HCT116 (cell line): Measurements from ENCODE around the gene PADI3. TPM values are rescaled to one million over a fixed set of nuclear protein-coding genes. Genes with fewer than 3 reads are reported as not detected.

Experiments
- ATAC-seq: fragments of 200-7000 bp; cut with Tn5 transposase; 2 replicates; pipeline ENCODE4 v1.9.1; 2020; ENCODE audit warnings: mild to moderate bottlenecking, moderate library complexity
- Bru-seq: library from RNA; stranded (reverse); fragments of 400-500 nt; gene quantifications from one replicate; lab custom pipeline; 2021; lab: Mats Ljungman, UMichigan
- BruChase-seq, 2 experiments: library from RNA; stranded (reverse); fragments of 400-500 nt; gene quantifications; one replicate each; lab custom pipeline; 2021; lab: Mats Ljungman, UMichigan
- BruUV-seq: library from RNA; stranded (reverse); fragments of 400-500 nt; replicated peaks from 2 replicates; lab custom pipeline; 2021; lab: Mats Ljungman, UMichigan
- CTCF ChIA-PET: fragments of 300-600 bp; sonication (Branson Sonifier 250); formaldehyde crosslinking; loops from one replicate; lab custom pipeline; 2021; ENCODE audit warnings: antibody characterized with exemption; lab: Charles Lee
- POLR2A ChIA-PET: fragments of 300-600, 350-600 bp; sonication (Branson Sonifier 250); formaldehyde crosslinking; loops from one replicate; lab custom pipeline; 2021; ENCODE audit warnings: antibody characterized with exemption; lab: Charles Lee
- RAD21 ChIA-PET, 2 experiments: fragments of 300-600 bp; sonication (Branson Sonifier 250); formaldehyde crosslinking; loops; one replicate each; lab custom pipeline; 2023; ENCODE audit warnings: low total read pairs in 2 of 2; ENCODE audit not compliant: uncharacterized antibody in 2 of 2, unreplicated experiment in 2 of 2, low non-redundant PET in 1 of 2; lab: Charles Lee
- DNase-seq: peaks from one replicate; pipeline ENCODE4 v3.0.0-alpha.2; 2010; ENCODE audit warnings: low read depth, low spot score
- H2AFZ ChIP-seq: fragments of 200-600 bp; shearing (Covaris generic), sonication (generic); 2 replicates; pipeline ENCODE4 v1.6.1; 2017; ENCODE audit warnings: low read depth, mixed run types, mixed read lengths, antibody characterized with exemption, low read length; ENCODE audit not compliant: poor library complexity, severe bottlenecking
- H3K27ac ChIP-seq: 2 replicates; pipeline ENCODE4 v1.5.1; 2012; ENCODE audit warnings: low read depth, low read length
- H3K27me3 ChIP-seq: fragments of 200-600 bp; sonication (generic); 2 replicates; pipeline ENCODE4 v1.6.1; 2016; ENCODE audit warnings: mixed run types, low read length, mixed read lengths; ENCODE audit not compliant: insufficient read depth
- H3K36me3 ChIP-seq, 2 experiments: fragments of 200-500 bp in 1 of 2; fragments of 200-600 bp in 1 of 2; sonication (Bioruptor generic) in 1 of 2; sonication (generic) in 1 of 2; 2 replicates each; pipeline versions ENCODE4 v1.5.1 to v1.6.1; 2014 to 2016; ENCODE audit warnings: low read length in 2 of 2, inconsistent platforms in 1 of 2, mixed read lengths in 1 of 2, mixed run types in 1 of 2; ENCODE audit not compliant: insufficient read depth in 2 of 2, control insufficient read depth in 1 of 2
- H3K4me1 ChIP-seq, 2 experiments: fragments of 200-600 bp in 1 of 2; sonication (generic) in 1 of 2; 2 replicates each; pipeline versions ENCODE4 v1.5.1 to v1.6.1; 2012 to 2017; ENCODE audit warnings: low read length in 2 of 2, inconsistent platforms in 1 of 2, mild to moderate bottlenecking in 1 of 2, mixed read lengths in 1 of 2, mixed run types in 1 of 2, moderate library complexity in 1 of 2; ENCODE audit not compliant: insufficient read depth in 2 of 2, control insufficient read depth in 1 of 2
- H3K4me2 ChIP-seq: fragments of 200-600 bp; sonication (generic); 2 replicates; pipeline ENCODE4 v1.6.1; 2017; ENCODE audit warnings: mixed run types, low read length, mixed read lengths
- H3K4me3 ChIP-seq, 2 experiments: fragments of 200-600 bp in 1 of 2; sonication (generic) in 1 of 2; replicated peaks in 1 of 2; 2 replicates each; pipeline ENCODE4 v1.5.1; 2011 to 2016; ENCODE audit warnings: low read length in 2 of 2, control low read depth in 1 of 2, low read depth in 1 of 2, mild to moderate bottlenecking in 1 of 2, mixed read lengths in 1 of 2, mixed run types in 1 of 2
- H3K79me2 ChIP-seq: fragments of 200-600 bp; sonication (generic); 2 replicates; pipeline ENCODE4 v1.6.1; 2017; ENCODE audit warnings: mild to moderate bottlenecking, mixed run types, low read length, moderate library complexity, mixed read lengths; ENCODE audit not compliant: insufficient read depth
- H3K9ac ChIP-seq: fragments of 200-600 bp; sonication (generic); 2 replicates; pipeline ENCODE4 v1.6.1; 2016; ENCODE audit warnings: low read length, mixed read lengths
- H3K9me2 ChIP-seq: fragments of 200-600 bp; sonication (generic), shearing (Covaris generic); 2 replicates; pipeline ENCODE4 v1.6.1; 2017; ENCODE audit warnings: mixed run types, mild to moderate bottlenecking, moderate library complexity; ENCODE audit not compliant: insufficient read depth
- H3K9me3 ChIP-seq, 2 experiments: fragments of 200-500 bp in 1 of 2; fragments of 200-600 bp in 1 of 2; sonication (Bioruptor generic) in 1 of 2; sonication (generic) in 1 of 2; 2 replicates each; pipeline ENCODE4 v1.6.1; 2014 to 2017; ENCODE audit warnings: low read length in 2 of 2, mixed read lengths in 2 of 2, inconsistent platforms in 1 of 2, low read depth in 1 of 2, mild to moderate bottlenecking in 1 of 2, mixed run types in 1 of 2, moderate library complexity in 1 of 2; ENCODE audit not compliant: control insufficient read depth in 1 of 2, insufficient read depth in 1 of 2
- H4K20me1 ChIP-seq: fragments of 200-600 bp; sonication (generic), shearing (Covaris generic); 2 replicates; pipeline ENCODE4 v1.6.1; 2017; ENCODE audit warnings: mixed run types, mild to moderate bottlenecking, moderate library complexity; ENCODE audit not compliant: insufficient read depth
- ATF3 ChIP-seq: IDR thresholded peaks from 2 replicates; pipeline ENCODE4 v1.6.1; 2012
- CTCF ChIP-seq, 3 experiments: fragments of 200-600 bp in 1 of 3; sonication (generic) in 1 of 3; IDR thresholded peaks in 2 of 3; conservative IDR thresholded peaks in 1 of 3; 2 replicates each; pipeline ENCODE4 v1.5.1; 2012 to 2017; ENCODE audit warnings: low read depth in 2 of 3, low read length in 2 of 3, antibody characterized with exemption in 1 of 3, borderline replicate concordance in 1 of 3, control low read depth in 1 of 3, mild to moderate bottlenecking in 1 of 3, mixed read lengths in 1 of 3, mixed run types in 1 of 3, moderate library complexity in 1 of 3; ENCODE audit not compliant: insufficient read depth in 1 of 3
- EGR1 ChIP-seq: IDR thresholded peaks from 2 replicates; pipeline ENCODE4 v1.6.1; 2012; ENCODE audit warnings: low read depth
- EZH2phosphoT487 ChIP-seq: fragments of 200-600 bp; IDR thresholded peaks from 2 replicates; pipeline ENCODE4 v1.6.1; 2018; ENCODE audit warnings: antibody characterized with exemption, borderline replicate concordance
- FOSL1 ChIP-seq: IDR thresholded peaks from 2 replicates; pipeline ENCODE4 v1.6.1; 2012; ENCODE audit warnings: low read depth
- JUND ChIP-seq: IDR thresholded peaks from 2 replicates; pipeline ENCODE4 v1.6.1; 2012
- MAX ChIP-seq: IDR thresholded peaks from 2 replicates; pipeline ENCODE4 v1.6.1; 2012
- POLR2A ChIP-seq: IDR thresholded peaks from 2 replicates; pipeline ENCODE4 v1.7.0; 2011; ENCODE audit warnings: borderline replicate concordance; ENCODE audit not compliant: insufficient read depth, insufficient read length; ENCODE audit errors: extremely low read depth
- SIN3A ChIP-seq: IDR thresholded peaks from 2 replicates; pipeline ENCODE4 v1.6.1; 2012; ENCODE audit warnings: low read depth
- SRF ChIP-seq: IDR thresholded peaks from 2 replicates; pipeline ENCODE4 v1.6.1; 2012; ENCODE audit warnings: low read depth
- YY1 ChIP-seq: IDR thresholded peaks from 2 replicates; pipeline ENCODE4 v1.6.1; 2011; ENCODE audit warnings: low read length, low read depth, moderate library complexity, mild to moderate bottlenecking; ENCODE audit not compliant: insufficient replicate concordance; ENCODE audit errors: extremely low read depth
- ZBTB33 ChIP-seq: IDR thresholded peaks from 2 replicates; pipeline ENCODE4 v1.6.1; 2011; ENCODE audit warnings: mild to moderate bottlenecking, low read length, moderate library complexity; ENCODE audit not compliant: insufficient replicate concordance; ENCODE audit errors: extremely low read depth
- ZNF274 ChIP-seq: fragments of 200-500 bp; sonication (Bioruptor generic); IDR thresholded peaks from 2 replicates; pipeline ENCODE4 v1.6.1; 2014; ENCODE audit warnings: mild to moderate bottlenecking, low read depth, low read length, inconsistent platforms
- intact Hi-C: fragments of 100-400 bp; cut with micrococcal nuclease; formaldehyde crosslinking; loops from 2 replicates; pipeline ENCODE4 v1.10.0; 2022
- long read RNA-seq: library from polyadenylated mRNA; unstranded; transcript quantifications from one replicate; pipeline ENCODE4 v2.0.0, GENCODE V29; 2021; ENCODE audit not compliant: unreplicated experiment
- polyA plus RNA-seq: library from polyadenylated mRNA; unstranded; fragments of >200 nt; gene quantifications from 2 replicates; pipeline ENCODE4 v1.2.1, GENCODE V29; 2012; ENCODE audit warnings: missing spikeins
- total RNA-seq: library from RNA; stranded (reverse); gene quantifications from one replicate; pipeline ENCODE4 v1.2.1, GENCODE V29; 2021; ENCODE audit not compliant: unreplicated experiment

PADI3 gene
- 0.93 TPM for total RNA-seq
- 0.52 and 1.3 TPM in 2 replicates for polyA plus RNA-seq
- Bru-seq, nascent RNA: percentile 31 among the genes with signal in this experiment
- BruChase-seq, experiment 1, labeled RNA remaining after a 6-hour chase: percentile 30 among the genes with signal in this experiment
- percentile 41 among the genes with signal in this experiment for BruChase-seq, experiment 2, labeled RNA remaining after a 2-hour chase
- long read RNA-seq: 0 reads

GRCh38 chr1:17248781-17249180, at the start of gene PADI3:
PADI3 (plus strand) TSS chr1:17249098; CDS start chr1:17249138, 40 bp downstream.
- Histone ChIP-seq H3K27ac (no peak within 1 kb of the TSS; the same call in 1 of the 2 replicates), H3K4me3 (no peak within 1 kb of the TSS), H3K4me1 (peaks cover 34 to 63% of the 10 kb centered on the region in 2 experiments), H2AFZ (peak within 1 kb of the TSS; percentile 48), H3K79me2 (no peaks in the 10 kb centered on the region), H3K4me2 (peak within 1 kb of the TSS; percentile 8), H3K36me3 (no peaks in the 10 kb centered on the region), H3K9me3 (no peaks in the 10 kb centered on the region), H3K9me2 (no peaks in the 10 kb centered on the region), H3K27me3 (no peaks in the 10 kb centered on the region), H3K9ac (no peak within 1 kb of the TSS), H4K20me1 (no peaks in the 10 kb centered on the region)
- ATAC-seq (peak; percentile 59), DNase-seq (no peak)
- ChIA-PET CTCF (interaction anchor here (0.7 to 3.6 kb wide), 3 partner anchors 11 to 123 kb away, joined by 3 to 14 read pairs (median 3); no protein-coding TSS in a partner anchor), POLR2A (interaction anchor here (1.2 to 2.0 kb wide), 3 partner anchors 8 to 10 kb away, joined by 4 to 8 read pairs (median 6); no protein-coding TSS in a partner anchor), RAD21 (interaction anchor here in 1 of 2 experiments (0.7 kb wide), 1 partner anchor 9 kb away, joined by 4 read pairs; no protein-coding TSS in a partner anchor)
- BruUV-seq: no TSS peak
- TF ChIP-seq SIN3A: no peak
- TF ChIP-seq YY1: no peak
- TF ChIP-seq ATF3: no peak
- no peak for TF ChIP-seq SRF
- TF ChIP-seq POLR2A: peak; percentile 21
- intact Hi-C loops: no loop called here

- Histone ChIP-seq H3K36me3 (no peaks in the 10 kb centered on the region), H2AFZ (no peak overlapping the region), H3K4me1 (peaks cover 6 to 25% of the 10 kb centered on the region in 2 experiments; a peak in 3 of 4 replicates), H3K9me3 (no peaks in the 10 kb centered on the region), H3K9me2 (no peaks in the 10 kb centered on the region), H3K4me2 (peak overlapping the region; percentile 19; the same call in 1 of the 2 replicates), H3K4me3 (no peak overlapping the region), H3K27ac (no peak overlapping the region), H3K9ac (no peak overlapping the region), H4K20me1 (no peaks in the 10 kb centered on the region), H3K27me3 (no peaks in the 10 kb centered on the region), H3K79me2 (no peaks in the 10 kb centered on the region)
- ATAC-seq (no peak; the same call in 1 of the 2 replicates), DNase-seq (no peak)
- POLR2A ChIA-PET: no interaction called here
- intact Hi-C loops: no loop called here
- no TSS peak for BruUV-seq
- CTCF ChIA-PET: no interaction called here
- RAD21 ChIA-PET: no interaction called here
- TF ChIP-seq CTCF (IDR thresholded peaks at IDR 0.05 in 2 of 3, conservative IDR thresholded peaks at IDR 0.05 in 1 of 3; ENCODE audit: borderline replicate concordance in 1 of 3, insufficient read depth in 1 of 3, low read depth in 2 of 3, low read length in 2 of 3) (no peak), MAX (no peak), YY1 (no peak), EGR1 (no peak), ZBTB33 (no peak), EZH2phosphoT487 (no peak), FOSL1 (no peak), POLR2A (no peak), ZNF274 (no peak), JUND (no peak)
Measured at GRCh38 chr1:17199267-17200044, 49.4 kb upstream of the PADI3 start.
